GM21423 (cell line): Measurements from ENCODE around the gene BMP6.
"Not testable (repeated sequence)": the region's sequence is repeated elsewhere in the genome, so short reads cannot be mapped to it uniquely, and the experiment has no call there.

Source experiments
- ATAC-seq: cut with Tn5 transposase; IDR thresholded peaks from one replicate; pipeline ENCODE4 v1.9.1; 2021; ENCODE audit warnings: mild to moderate bottlenecking, moderate library complexity; ENCODE audit not compliant: unreplicated experiment

BMP6 gene

GRCh38 chr6:7880718-7881107 is 154.8 kb downstream of the BMP6 start:
- no peak for ATAC-seq

- ATAC-seq, result no peak
Observed at GRCh38 chr6:7881765-7882500, 156.0 kb downstream of the BMP6 start.

GRCh38 chr6:7882505-7883257 is 156.8 kb downstream of the BMP6 start:
- ATAC-seq, result no peak

GRCh38 chr6:7883381-7883780 is 157.5 kb downstream of the BMP6 start:
- ATAC-seq, result no peak

GRCh38 chr6:7886132-7886531 is 160.2 kb downstream of the BMP6 start:
- ATAC-seq, result no peak

GRCh38 chr6:7887278-7887991 is 161.5 kb downstream of the BMP6 start:
- no peak for ATAC-seq

GRCh38 chr6:7888587-7889357 is 162.9 kb downstream of the BMP6 start:
- no peak for ATAC-seq

- no peak for ATAC-seq
Observed at GRCh38 chr6:7891078-7891872, 165.4 kb downstream of the BMP6 start.

GRCh38 chr6:7892367-7892766 is 166.5 kb downstream of the BMP6 start:
- not testable (repeated sequence) for ATAC-seq

GRCh38 chr6:7893342-7893741 is 167.4 kb downstream of the BMP6 start:
- ATAC-seq, result no peak

GRCh38 chr6:7894262-7895124 is 168.6 kb downstream of the BMP6 start:
- ATAC-seq, result no peak

GRCh38 chr6:7895125-7895423 is 169.2 kb downstream of the BMP6 start:
- no peak for ATAC-seq

GRCh38 chr6:7896465-7896987 is 170.6 kb downstream of the BMP6 start:
- no peak for ATAC-seq

GRCh38 chr6:7897461-7898192 is 171.7 kb downstream of the BMP6 start:
- ATAC-seq, result peak; percentile 57

- ATAC-seq, result not testable (repeated sequence)
Observed at GRCh38 chr6:7898193-7898586, 172.3 kb downstream of the BMP6 start.

- peak; percentile 69 for ATAC-seq
Observed at GRCh38 chr6:7899101-7899888, 173.4 kb downstream of the BMP6 start.

GRCh38 chr6:7899889-7900213 is 174.0 kb downstream of the BMP6 start:
- no peak for ATAC-seq

GRCh38 chr6:7900621-7901020 is 174.7 kb downstream of the BMP6 start:
- ATAC-seq, result no peak
